G401.6 (cell line): Measurements from ENCODE around the gene ULBP1.
A peak's percentile ranks its signal among the peaks of the same experiment; 100 is the strongest.
"Not testable (repeated sequence)": the region's sequence is repeated elsewhere in the genome, so short reads cannot be mapped to it uniquely, and the experiment has no call there.

Source experiments
- FAIRE-seq: peaks from 2 replicates; lab custom pipeline; 2012; peaks lifted over from hg19 to GRCh38; lab: Jason Lieb, UNC

ULBP1 gene

GRCh38 chr6:150005761-150006651, 42.3 kb downstream of the ULBP1 start:
- FAIRE-seq, result no peak

- no peak for FAIRE-seq
These were observed 43.3 kb downstream of the ULBP1 start for GRCh38 chr6:150006961-150007464.

DNA sequence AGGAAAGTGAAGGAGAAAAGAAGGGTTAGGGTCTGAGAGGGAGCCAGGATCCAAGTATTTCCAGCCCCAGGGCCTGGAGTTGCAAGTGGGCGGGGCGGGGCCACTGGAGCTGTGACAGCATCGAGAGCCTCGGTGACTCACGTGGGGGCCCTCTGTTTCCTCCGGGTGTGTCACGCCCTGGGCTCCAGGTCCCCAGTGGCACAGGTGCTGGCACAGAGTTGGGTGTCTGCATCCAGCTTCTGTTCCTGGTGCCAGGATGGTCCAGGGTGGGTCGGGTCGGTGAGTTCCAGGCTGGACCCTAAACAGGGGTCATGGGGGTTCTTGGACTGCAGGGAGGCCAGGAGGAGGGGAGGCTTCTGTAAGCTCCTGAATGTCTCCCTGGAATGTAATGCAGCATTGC, 44.8 kb downstream of the ULBP1 start:
- no peak for FAIRE-seq

GRCh38 chr6:150012846-150013784, 49.4 kb downstream of the ULBP1 start:
- not testable (repeated sequence) for FAIRE-seq

DNA sequence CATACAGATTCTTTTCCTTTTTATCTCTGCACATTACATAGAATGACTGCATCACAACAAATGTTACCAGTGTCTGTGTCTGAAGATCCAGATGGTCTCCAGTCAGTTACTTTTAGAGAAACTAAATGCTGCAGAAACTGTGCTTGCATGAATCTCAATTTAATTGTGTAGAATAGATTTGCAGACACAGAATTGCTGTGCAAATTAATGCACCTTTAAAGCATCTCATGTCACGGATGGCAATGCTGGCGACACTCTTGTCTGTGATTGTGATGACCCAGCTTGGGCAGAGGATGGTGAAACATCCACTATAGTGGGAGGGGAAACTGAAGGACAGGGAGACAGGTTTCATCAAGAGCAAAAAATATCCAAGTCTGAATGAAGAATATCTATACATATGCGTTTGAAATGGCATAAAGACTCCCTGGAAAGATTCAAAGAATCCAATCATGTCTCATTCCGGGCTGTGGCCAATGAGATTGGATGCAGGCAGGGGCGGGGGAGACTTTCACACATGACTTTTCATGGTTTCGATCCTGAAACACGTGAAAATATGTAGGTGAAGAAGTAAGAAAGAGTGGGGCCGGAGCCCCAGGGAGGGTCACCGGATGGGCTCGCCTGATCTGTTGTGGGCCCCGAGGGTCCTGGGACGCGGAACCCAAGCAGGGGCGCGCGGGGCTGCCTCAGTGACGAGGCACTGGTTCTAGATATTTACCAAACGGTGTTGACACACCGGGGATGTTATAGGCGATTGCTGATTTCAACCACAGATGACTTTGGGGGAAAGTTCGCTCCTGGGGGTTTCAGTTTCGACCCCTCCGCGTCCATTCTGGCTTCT, 50.3 kb downstream of the ULBP1 start:
- FAIRE-seq, result not testable (repeated sequence)

DNA sequence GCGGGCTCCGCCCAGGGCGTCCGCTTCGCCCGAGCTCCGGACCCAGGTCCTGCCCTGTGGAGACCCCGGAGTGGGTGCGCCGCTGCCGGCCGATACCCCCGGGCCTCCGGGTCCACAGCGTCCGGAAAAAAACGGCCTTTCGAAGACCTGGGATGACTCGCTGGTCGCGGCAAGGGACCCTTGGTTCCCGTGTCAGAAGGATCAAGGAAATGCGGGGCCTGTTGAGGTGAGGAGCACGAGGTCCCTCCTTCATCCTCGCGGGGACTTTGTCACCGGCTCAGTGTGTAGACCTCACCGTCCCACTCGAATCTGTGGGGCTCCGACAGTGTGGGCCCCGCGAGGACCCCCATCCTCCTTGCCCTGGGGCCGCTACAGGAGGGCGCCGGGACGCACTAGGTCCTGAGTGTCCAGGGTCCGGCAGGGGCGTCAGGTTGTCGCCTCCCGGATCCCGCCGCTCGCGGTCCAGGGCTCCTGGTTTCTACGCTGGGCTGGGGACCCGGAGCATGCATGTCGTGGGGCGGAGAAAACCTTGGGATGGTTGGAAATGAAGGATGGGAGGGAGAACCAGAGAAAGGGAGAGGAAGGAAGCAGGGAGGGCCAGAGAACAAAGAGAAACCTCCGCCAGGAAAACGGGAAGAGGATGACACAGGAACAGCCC, 51.0 kb downstream of the ULBP1 start:
- not testable (repeated sequence) for FAIRE-seq

GRCh38 chr6:150015281-150016001, 51.7 kb downstream of the ULBP1 start:
- FAIRE-seq, result not testable (repeated sequence)

DNA sequence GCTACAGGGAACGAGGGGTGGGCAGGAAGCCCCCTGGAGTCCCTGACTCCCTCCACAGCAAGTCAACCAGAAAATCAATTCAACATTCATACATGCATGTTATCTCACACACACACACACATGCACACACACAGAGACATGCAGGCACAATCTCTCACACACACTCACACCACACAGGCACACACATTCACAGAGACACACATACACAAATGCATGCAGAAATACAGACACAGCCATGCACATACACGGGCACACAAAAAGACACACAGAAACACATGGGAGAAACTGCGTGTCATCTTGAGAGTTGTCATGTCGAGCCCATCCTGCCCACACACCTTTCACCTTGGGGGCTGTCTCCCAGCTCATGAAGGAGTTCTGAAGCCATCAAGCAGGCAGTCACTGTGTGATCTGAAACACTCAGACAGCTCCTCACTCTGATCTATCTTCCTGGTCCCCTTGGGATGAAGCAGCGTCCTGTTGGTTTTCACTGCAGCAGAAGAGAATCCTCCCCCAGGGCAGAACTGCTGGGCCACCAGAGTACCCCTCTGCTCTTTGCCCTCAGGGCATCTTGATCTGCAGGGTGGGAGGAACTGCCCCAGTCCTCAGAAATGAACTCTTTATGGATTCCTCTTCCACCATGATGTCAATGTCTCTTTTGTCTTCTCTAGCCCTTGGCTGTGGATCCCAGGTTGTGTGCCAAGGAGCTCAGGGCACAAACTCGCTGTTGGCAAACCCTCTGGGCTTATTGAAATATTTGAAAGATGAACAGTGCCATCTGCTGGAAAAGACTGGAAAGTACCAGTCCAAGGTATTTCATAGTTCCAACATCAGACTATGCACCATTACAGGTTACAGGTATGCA, 52.8 kb downstream of the ULBP1 start:
- FAIRE-seq, result peak; percentile 60

DNA sequence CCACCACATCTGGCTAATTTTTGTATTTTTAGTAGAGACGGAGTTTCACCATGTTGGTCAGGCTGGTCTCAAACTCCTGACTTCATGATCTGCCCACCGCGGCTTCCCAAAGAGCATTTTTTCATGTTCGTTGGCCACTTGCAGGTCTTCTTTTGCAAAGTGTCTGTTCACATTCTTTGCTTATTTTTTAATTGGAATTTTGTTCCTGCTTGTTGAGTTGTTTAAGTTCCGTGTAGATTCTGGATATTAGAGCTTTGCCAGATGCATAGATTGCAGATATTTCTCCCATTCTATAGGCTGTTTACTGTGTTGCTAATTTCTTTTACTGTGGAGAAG, 53.4 kb downstream of the ULBP1 start:
- FAIRE-seq, result not testable (repeated sequence)

DNA sequence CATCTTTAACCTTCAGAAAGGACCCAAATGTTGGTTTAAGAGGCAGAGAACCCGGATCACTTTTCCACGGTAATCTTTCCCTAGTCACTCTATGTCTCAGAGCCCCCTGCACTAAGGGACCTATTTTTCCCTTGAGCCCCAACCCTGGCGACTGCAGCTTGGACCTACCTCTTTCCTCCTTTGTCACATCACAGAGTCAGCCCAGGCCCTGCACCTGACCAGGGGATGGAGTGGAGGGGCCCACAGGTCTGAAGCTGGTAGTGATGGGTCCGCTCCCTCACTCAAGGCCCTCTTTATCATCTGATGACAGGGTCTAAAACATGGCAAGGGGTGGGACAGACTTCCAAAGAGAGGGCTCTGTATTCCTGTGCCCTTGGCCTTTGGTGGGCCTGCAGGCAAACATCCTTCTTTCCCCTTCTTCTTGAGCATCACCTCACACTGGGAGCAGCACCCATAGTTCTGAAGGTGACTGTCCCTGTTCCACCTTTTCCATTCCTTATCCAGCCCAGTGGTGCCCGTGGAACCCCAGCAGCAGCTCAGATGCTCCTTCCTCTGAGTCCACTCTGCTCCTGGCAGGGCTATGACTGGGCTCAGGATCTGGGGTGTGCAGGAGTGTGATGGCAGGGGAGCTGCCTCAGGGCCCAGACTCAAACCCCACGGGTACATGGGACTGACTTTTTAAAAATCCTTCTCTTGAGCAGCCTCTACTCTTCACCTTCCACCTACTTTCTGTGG, 55.3 kb downstream of the ULBP1 start:
- no peak for FAIRE-seq

GRCh38 chr6:150021870-150022269, 58.1 kb downstream of the ULBP1 start:
- FAIRE-seq, result not testable (repeated sequence)
